Fibroblast of skin of left quadriceps (primary cell): ENCODE results near the gene OSBPL10.

Source experiments
- DNase-seq, 2 experiments: peaks; one replicate each; pipeline ENCODE4 v3.0.0-alpha.2; 2013; ENCODE audit warnings: low read depth in 2 of 2

The OSBPL10 gene

GRCh38 chr3:31744913-31745312, 236.1 kb downstream of the OSBPL10 start:
- no peak for DNase-seq

GRCh38 chr3:31743331-31744089, 237.6 kb downstream of the OSBPL10 start:
- DNase-seq = no peak

GRCh38 chr3:31740397-31740796, 240.7 kb downstream of the OSBPL10 start:
- no peak for DNase-seq

- DNase-seq = no peak
Observed at GRCh38 chr3:31738412-31738811, 242.7 kb downstream of the OSBPL10 start.

- no peak for DNase-seq
Observed at GRCh38 chr3:31735667-31736066, 245.4 kb downstream of the OSBPL10 start.

- DNase-seq = no peak
Observed at GRCh38 chr3:31733234-31733667, 247.8 kb downstream of the OSBPL10 start.

- no peak for DNase-seq
Observed at GRCh38 chr3:31732548-31732947, 248.5 kb downstream of the OSBPL10 start.

- DNase-seq = no peak
Observed at GRCh38 chr3:31729573-31729972, 251.5 kb downstream of the OSBPL10 start.

- DNase-seq = no peak
Observed at GRCh38 chr3:31729082-31729481, 252.0 kb downstream of the OSBPL10 start.

- no peak for DNase-seq
Observed at GRCh38 chr3:31728403-31728802, 252.7 kb downstream of the OSBPL10 start.

- no peak for DNase-seq
Observed at GRCh38 chr3:31725976-31726375, 255.1 kb downstream of the OSBPL10 start.

- DNase-seq = no peak
Observed at GRCh38 chr3:31725568-31725967, 255.5 kb downstream of the OSBPL10 start.

GRCh38 chr3:31724651-31725050, 256.4 kb downstream of the OSBPL10 start:
- no peak for DNase-seq

GRCh38 chr3:31724116-31724515, 256.9 kb downstream of the OSBPL10 start:
- no peak for DNase-seq

GRCh38 chr3:31723701-31724100, 257.4 kb downstream of the OSBPL10 start:
- no peak for DNase-seq

GRCh38 chr3:31721676-31722075, 259.4 kb downstream of the OSBPL10 start:
- DNase-seq = no peak

GRCh38 chr3:31714495-31715280, 266.4 kb downstream of the OSBPL10 start:
- DNase-seq = no peak

- DNase-seq = no peak
Observed at GRCh38 chr3:31713816-31714215, 267.2 kb downstream of the OSBPL10 start.

GRCh38 chr3:31710123-31710803, 270.8 kb downstream of the OSBPL10 start:
- no peak for DNase-seq

GRCh38 chr3:31709526-31709925, 271.5 kb downstream of the OSBPL10 start:
- no peak for DNase-seq

GRCh38 chr3:31709005-31709404, 272.1 kb downstream of the OSBPL10 start:
- DNase-seq = no peak

- no peak for DNase-seq
Observed at GRCh38 chr3:31707286-31707685, 273.8 kb downstream of the OSBPL10 start.
